ENCODE results near the gene CRB1. TPM values are rescaled to one million over a fixed set of nuclear protein-coding genes. Genes with fewer than 3 reads are reported as not detected.

CRB1 gene
- total and polyA plus RNA-seq, 7 donors, result 0.19 to 0.49 (median 0.38) TPM; not detected in 3

- no peaks in the 10 kb centered on the region for H3K27me3 ChIP-seq
- DNase-seq, result no peak
- H3K9me3 ChIP-seq, result no peaks in the 10 kb centered on the region
- H3K27ac ChIP-seq, result no peak overlapping the region
- TF ChIP-seq CTCF (IDR thresholded peaks at IDR 0.05) (no peak), POLR2AphosphoS5 (IDR thresholded peaks at IDR 0.05) (no peak), POLR2A (IDR thresholded peaks at IDR 0.05) (no peak), EP300 (IDR thresholded peaks at IDR 0.05) (no peak)
- 30 to 58% methylated on average over 4 of the region's 4 CpGs for WGBS, 2 donors
- H3K36me3 ChIP-seq, result no peaks in the 10 kb centered on the region
- H3K4me3 ChIP-seq, result no peak overlapping the region
- no peaks in the 10 kb centered on the region for H3K4me1 ChIP-seq
- intact Hi-C loops (cut with DNase I), result no loop called here
Observed at GRCh38 chr1:197343663-197344273, 75.7 kb downstream of the CRB1 start.

GRCh38 chr1:197351821-197352440, 83.9 kb downstream of the CRB1 start:
- TF ChIP-seq CTCF (IDR thresholded peaks at IDR 0.05), result no peak
- TF ChIP-seq POLR2A (IDR thresholded peaks at IDR 0.05), result no peak
- TF ChIP-seq POLR2AphosphoS5 (IDR thresholded peaks at IDR 0.05), result no peak
- TF ChIP-seq EP300 (IDR thresholded peaks at IDR 0.05), result no peak
- no peaks in the 10 kb centered on the region for H3K9me3 ChIP-seq
- H3K4me1 ChIP-seq, result no peaks in the 10 kb centered on the region
- intact Hi-C loops (cut with DNase I), result loop anchor here (10.0 kb wide), 1 partner anchor 177 kb away; no protein-coding TSS in a partner anchor
- H3K4me3 ChIP-seq, result no peak overlapping the region
- no peak for DNase-seq
- no peak overlapping the region for H3K27ac ChIP-seq
- 43 to 65% methylated on average over 2 of the region's 2 CpGs for WGBS, 2 donors
- H3K27me3 ChIP-seq, result no peaks in the 10 kb centered on the region
- no peaks in the 10 kb centered on the region for H3K36me3 ChIP-seq

GRCh38 chr1:197355248-197355995, 87.4 kb downstream of the CRB1 start:
- Histone ChIP-seq H3K4me1 (no peaks in the 10 kb centered on the region), H3K4me3 (no peak overlapping the region), H3K9me3 (no peaks in the 10 kb centered on the region), H3K36me3 (no peaks in the 10 kb centered on the region), H3K27me3 (no peaks in the 10 kb centered on the region), H3K27ac (no peak overlapping the region)
- WGBS, 2 donors, result 93 to 95% methylated on average over 39 of the region's 39 CpGs
- DNase-seq, result no peak
- intact Hi-C loops (cut with DNase I), result loop anchor here (10.0 kb wide), 1 partner anchor 181 kb away; no protein-coding TSS in a partner anchor
- TF ChIP-seq POLR2A (IDR thresholded peaks at IDR 0.05) (no peak), CTCF (IDR thresholded peaks at IDR 0.05) (no peak), EP300 (IDR thresholded peaks at IDR 0.05) (no peak), POLR2AphosphoS5 (IDR thresholded peaks at IDR 0.05) (no peak)

- TF ChIP-seq POLR2AphosphoS5 (IDR thresholded peaks at IDR 0.05), result no peak
- peak in 2 of 4 experiments; percentile 32 to 46 for TF ChIP-seq CTCF (IDR thresholded peaks at IDR 0.05)
- H3K27me3 ChIP-seq, result no peaks in the 10 kb centered on the region
- no peak for DNase-seq
- no peaks in the 10 kb centered on the region for H3K9me3 ChIP-seq
- intact Hi-C loops (cut with DNase I), result loop anchor here (10.0 kb wide), 1 partner anchor 182 kb away; no protein-coding TSS in a partner anchor
- no peak overlapping the region for H3K27ac ChIP-seq
- H3K4me3 ChIP-seq, result no peak overlapping the region
- WGBS, 2 donors, result 50 to 66% methylated on average over 5 of the region's 5 CpGs
- no peaks in the 10 kb centered on the region for H3K4me1 ChIP-seq
- no peaks in the 10 kb centered on the region for H3K36me3 ChIP-seq
Observed at GRCh38 chr1:197356723-197357533, 88.9 kb downstream of the CRB1 start.

Data from sigmoid colon (tissue), 7 donors.